IPS-15b (cell line): ENCODE results near the gene CDC42.

Experiments
- H3K27me3 ChIP-seq: one replicate; pipeline ENCODE4 v1.6.1; 2013; ENCODE audit warnings: low read length; ENCODE audit not compliant: control insufficient read depth, insufficient read depth
- H3K36me3 ChIP-seq: one replicate; pipeline ENCODE4 v1.6.1; 2013; ENCODE audit warnings: low read length; ENCODE audit not compliant: control insufficient read depth, insufficient read depth
- H3K4me1 ChIP-seq: one replicate; pipeline ENCODE4 v1.6.1; 2013; ENCODE audit warnings: mild to moderate bottlenecking, low read length; ENCODE audit not compliant: control insufficient read depth, insufficient read depth
- H3K4me3 ChIP-seq: one replicate; pipeline ENCODE4 v1.5.1; 2013; ENCODE audit warnings: low read depth, low read length
- H3K9ac ChIP-seq: one replicate; pipeline ENCODE4 v1.6.1; 2013; ENCODE audit warnings: low read depth, mild to moderate bottlenecking, low read length
- H3K9me3 ChIP-seq: one replicate; pipeline ENCODE4 v1.6.1; 2013; ENCODE audit warnings: mild to moderate bottlenecking, low read length; ENCODE audit not compliant: control insufficient read depth, insufficient read depth

CDC42 gene

DNA sequence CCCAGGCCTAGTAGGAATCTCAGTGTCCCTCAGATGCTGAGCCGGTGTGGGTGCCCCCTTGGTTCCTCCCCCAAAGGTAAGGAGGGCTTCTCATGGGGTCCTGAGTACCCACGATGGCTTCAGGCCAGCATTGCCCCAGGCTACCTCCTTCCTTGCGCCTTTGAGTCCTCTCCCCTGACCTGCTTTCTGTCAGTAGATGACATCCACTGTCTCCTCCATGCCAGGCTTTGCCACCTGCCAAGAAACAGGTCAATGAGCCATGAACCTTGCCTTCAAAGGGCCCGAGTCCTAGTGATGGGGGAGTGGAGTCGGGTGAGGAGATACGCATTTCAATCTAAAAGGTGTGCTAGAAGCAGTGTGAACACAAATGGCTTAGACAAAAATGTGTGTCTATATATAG, 74.7 kb downstream of the CDC42 start:
- Histone ChIP-seq H3K4me1 (peaks cover 5% of the 10 kb centered on the region), H3K27me3 (no peaks in the 10 kb centered on the region), H3K9ac (no peak overlapping the region), H3K36me3 (peaks cover 5% of the 10 kb centered on the region), H3K4me3 (no peak overlapping the region), H3K9me3 (no peaks in the 10 kb centered on the region)

DNA sequence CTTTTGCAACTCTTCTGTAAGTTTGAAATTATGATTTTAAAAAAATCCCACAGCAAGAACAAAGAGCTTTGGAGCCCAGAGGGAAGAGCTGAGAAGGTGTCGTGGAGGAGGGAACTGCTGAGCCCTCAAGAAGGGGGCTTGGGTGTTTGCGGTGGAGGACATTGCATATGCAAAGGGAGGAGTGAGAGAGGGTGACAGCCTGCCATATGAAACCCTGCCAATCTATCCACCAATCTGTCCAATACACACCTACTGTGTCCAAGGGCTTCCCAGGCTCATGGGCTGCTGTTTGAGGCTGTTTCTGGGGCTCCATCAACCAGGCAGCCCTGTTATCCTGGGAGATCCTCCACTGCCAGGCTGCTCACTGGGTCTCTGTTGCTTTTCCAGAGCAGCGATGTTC, 75.2 kb downstream of the CDC42 start:
- Histone ChIP-seq H3K4me1 (peaks cover 2% of the 10 kb centered on the region), H3K9me3 (no peaks in the 10 kb centered on the region), H3K4me3 (no peak overlapping the region)

DNA sequence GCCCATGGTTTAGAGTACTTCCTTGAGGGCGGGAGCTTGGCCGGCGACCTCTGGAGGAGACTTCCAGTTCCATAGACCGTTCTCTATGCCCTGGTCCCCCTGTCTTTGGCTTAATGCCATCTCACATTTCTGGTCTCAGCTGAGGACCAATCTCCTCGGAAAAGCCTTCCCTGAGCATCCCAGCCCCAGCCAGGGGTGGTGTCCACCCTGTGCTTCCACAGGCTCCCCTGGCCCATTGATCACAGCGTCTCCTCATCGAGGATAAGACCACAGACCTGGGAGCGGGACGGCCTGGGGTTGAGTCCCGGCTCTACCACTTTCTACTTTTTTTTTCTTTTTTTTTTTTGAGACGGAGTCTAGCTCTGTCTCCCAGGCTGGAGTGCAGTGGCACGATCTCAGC, 75.9 kb downstream of the CDC42 start:
- Histone ChIP-seq H3K36me3 (peaks cover 3% of the 10 kb centered on the region), H3K27me3 (no peaks in the 10 kb centered on the region), H3K4me3 (no peak overlapping the region), H3K9me3 (no peaks in the 10 kb centered on the region), H3K9ac (no peak overlapping the region), H3K4me1 (peaks cover 2% of the 10 kb centered on the region)

More for the DNA sequence above, 75.2 kb downstream of the CDC42 start:
- Histone ChIP-seq H3K36me3 (peaks cover 3% of the 10 kb centered on the region), H3K9ac (no peak overlapping the region), H3K27me3 (no peaks in the 10 kb centered on the region)

DNA sequence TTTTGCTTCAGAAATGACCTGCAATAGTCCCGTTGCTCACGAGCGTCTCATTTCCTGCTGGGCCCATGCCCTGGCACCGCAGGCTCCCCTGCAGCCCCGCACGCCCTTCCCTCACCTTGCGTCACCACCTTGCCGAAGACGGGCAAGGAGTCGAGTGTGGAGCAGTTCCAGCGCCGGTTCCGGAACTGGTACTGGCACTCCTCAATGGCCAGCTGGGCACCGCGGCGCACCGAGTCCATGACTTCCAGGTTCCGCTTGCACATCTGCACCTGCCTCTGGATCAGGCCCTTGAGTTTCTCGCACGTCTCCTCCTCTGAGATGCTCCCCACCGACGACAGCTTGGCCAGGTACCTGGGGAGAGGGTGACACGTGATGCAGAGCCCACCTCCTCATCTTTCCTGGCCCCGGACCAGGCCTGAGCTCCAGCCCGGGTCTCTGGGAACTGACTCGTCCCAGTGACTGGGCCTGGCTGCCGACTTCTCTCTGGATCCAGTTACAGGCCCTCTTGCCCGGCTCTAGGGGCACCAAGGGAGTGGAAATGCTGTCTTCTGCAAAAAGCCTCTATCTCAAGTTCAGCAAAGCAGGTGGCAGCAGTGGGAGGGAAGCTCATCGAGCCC, 77.1 kb downstream of the CDC42 start:
- no peak overlapping the region for H3K9ac ChIP-seq
- peaks cover 6% of the 10 kb centered on the region for H3K4me1 ChIP-seq
- no peaks in the 10 kb centered on the region for H3K9me3 ChIP-seq
- H3K36me3 ChIP-seq: peaks cover 3% of the 10 kb centered on the region
- no peak overlapping the region for H3K4me3 ChIP-seq
- no peaks in the 10 kb centered on the region for H3K27me3 ChIP-seq

DNA sequence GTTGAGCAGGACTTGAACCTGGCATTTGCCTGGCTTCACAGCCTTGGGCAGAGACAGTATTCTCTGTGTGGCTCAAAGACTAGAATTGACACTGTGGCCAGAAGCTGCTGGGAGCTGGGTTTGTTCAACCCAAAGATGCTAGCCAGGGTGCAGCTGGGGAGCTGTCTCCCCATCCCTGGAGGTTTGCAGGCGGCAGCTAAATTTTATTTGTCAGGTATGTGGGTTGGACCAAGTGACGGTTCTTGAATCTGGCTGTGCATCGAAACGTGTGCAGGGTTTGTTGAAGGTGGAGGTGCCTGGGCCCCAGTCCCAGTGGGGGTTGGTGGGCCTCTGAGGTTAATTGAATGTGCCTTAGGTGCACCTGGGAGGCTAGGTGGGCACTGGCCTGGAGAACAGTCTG, 78.6 kb downstream of the CDC42 start:
- no peak overlapping the region for H3K4me3 ChIP-seq
- H3K4me1 ChIP-seq: peaks cover 6% of the 10 kb centered on the region
- H3K9ac ChIP-seq: no peak overlapping the region
- H3K9me3 ChIP-seq: no peaks in the 10 kb centered on the region
- peaks cover 3% of the 10 kb centered on the region for H3K36me3 ChIP-seq
- H3K27me3 ChIP-seq: no peaks in the 10 kb centered on the region

DNA sequence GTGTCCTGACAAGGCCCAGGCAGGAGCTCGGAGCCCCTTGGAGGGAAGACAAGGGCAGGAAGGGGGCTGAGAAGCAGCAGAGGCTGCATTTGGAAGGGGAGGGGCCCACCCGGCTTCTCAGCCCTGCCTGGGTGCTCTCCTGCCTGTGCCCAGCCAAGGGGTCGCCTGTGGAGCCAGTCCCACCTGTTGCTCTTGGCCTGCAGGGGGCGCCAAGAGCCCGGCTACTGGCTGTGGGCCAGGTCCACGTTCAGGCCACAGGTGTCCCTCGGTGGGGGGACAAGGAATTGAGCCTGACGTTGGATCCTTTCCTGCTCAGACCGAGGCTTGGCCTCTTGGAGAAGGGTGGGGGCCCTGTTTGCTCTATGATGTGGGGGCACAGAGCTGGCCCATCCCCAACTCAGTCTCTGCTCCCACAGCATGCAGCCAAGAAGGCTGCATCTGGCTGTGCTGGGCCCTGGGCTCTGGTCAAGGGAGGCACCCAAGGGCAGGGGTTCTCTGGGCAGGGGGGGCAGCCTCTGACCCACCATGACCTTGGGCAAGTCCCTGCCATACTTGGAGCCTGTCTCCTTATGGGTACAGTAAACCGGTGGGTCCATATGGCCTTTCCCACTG, 79.5 kb downstream of the CDC42 start:
- Histone ChIP-seq H3K9ac (no peak overlapping the region), H3K4me1 (peaks cover 11% of the 10 kb centered on the region), H3K9me3 (no peaks in the 10 kb centered on the region), H3K4me3 (no peak overlapping the region), H3K27me3 (no peaks in the 10 kb centered on the region), H3K36me3 (peaks cover 3% of the 10 kb centered on the region)

DNA sequence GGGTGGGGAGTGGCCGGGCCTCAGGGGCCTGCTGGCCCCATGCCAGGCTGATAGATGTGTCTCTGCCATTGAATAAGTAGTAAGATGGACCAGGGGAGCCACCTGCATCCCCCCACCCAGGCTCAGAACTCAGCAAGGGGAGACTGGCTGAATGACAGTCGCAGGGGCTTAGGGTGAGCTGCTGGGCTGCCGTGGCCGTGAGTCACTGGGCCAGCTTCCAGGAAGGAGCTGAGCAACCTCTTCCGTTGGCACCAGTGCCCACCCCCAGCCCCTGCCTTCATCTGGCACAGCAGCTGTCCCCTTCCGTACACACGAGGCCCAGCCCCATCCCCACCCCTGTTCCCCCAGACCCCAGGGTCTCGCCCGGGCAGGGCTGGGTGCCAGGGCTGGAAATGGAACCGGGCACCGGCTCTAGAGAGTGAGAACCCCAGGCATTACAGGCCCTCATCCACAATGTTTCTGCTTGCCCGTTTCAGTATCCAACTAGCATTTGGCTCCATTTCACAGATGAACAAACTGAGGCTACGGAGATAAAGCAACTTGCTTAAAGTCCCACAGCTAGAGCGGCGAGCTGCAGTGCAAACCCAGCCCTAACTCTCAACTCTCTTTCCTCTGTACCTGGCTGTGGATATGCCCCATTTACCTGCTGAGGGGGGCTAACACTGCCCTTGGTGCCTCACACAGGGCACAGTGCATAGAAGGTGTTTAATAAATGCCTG, 80.2 kb downstream of the CDC42 start:
- peaks cover 3% of the 10 kb centered on the region for H3K36me3 ChIP-seq
- H3K4me3 ChIP-seq: no peak overlapping the region
- peaks cover 16% of the 10 kb centered on the region for H3K4me1 ChIP-seq
- no peak overlapping the region for H3K9ac ChIP-seq
- H3K27me3 ChIP-seq: no peaks in the 10 kb centered on the region
- no peaks in the 10 kb centered on the region for H3K9me3 ChIP-seq

DNA sequence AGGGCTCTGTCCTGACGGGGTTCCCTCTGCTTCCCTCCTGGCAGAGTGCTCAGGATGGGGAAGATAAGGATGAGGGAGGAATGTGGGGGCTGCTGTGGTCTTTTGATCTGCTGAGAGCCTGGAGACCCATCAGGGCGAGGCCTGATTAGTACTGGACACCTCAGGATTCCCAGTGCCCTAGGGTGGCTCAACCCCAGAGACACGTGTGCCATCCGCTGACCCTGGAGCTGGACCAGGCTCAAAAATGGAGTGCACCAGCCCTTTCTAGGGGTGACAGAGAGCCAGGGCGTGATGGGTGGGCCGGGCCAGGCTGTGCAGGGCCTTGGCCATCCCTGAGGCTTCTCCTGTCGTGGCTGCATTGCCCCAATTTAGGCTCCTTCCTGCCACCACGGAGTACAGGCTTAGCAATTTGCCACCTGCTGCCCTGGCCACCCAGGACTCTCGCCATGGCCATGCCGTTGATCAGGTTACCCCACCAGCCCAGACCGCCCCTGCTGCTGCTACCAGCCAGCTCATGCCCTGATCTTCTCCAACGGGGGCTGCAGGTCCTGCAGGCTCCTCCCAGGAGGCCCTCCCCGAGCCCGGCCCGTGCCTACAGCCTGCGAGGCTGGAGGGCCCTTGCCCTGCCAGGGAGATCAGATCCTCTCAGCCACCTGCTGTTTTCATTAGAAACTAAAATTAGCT, 80.9 kb downstream of the CDC42 start:
- Histone ChIP-seq H3K36me3 (peaks cover 3% of the 10 kb centered on the region), H3K4me1 (peaks cover 16% of the 10 kb centered on the region), H3K4me3 (no peak overlapping the region), H3K9ac (no peak overlapping the region), H3K27me3 (no peaks in the 10 kb centered on the region), H3K9me3 (no peaks in the 10 kb centered on the region)

DNA sequence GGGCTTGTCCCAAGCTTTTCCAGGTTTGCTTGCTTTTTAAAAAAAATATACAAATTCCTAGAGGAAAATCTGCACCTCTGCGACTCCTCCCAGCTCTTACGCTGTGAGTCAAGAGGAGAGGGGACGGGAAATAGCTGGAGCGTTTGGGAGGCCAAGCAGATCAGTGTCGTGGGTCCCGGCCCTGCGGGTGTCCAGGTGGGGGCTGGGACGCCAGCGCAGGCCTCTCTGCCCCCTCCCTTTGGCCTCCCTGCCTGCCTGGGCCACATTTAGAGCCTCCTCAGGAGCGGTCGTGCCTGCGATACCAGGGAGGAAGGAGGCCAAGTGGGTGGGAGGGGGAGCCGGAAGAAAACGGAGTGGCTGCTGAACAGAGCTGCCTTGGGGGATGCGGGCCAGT, 81.4 kb downstream of the CDC42 start:
- Histone ChIP-seq H3K27me3 (no peaks in the 10 kb centered on the region), H3K36me3 (peaks cover 3% of the 10 kb centered on the region), H3K4me1 (peaks cover 16% of the 10 kb centered on the region), H3K9ac (no peak overlapping the region), H3K4me3 (no peak overlapping the region), H3K9me3 (no peaks in the 10 kb centered on the region)

DNA sequence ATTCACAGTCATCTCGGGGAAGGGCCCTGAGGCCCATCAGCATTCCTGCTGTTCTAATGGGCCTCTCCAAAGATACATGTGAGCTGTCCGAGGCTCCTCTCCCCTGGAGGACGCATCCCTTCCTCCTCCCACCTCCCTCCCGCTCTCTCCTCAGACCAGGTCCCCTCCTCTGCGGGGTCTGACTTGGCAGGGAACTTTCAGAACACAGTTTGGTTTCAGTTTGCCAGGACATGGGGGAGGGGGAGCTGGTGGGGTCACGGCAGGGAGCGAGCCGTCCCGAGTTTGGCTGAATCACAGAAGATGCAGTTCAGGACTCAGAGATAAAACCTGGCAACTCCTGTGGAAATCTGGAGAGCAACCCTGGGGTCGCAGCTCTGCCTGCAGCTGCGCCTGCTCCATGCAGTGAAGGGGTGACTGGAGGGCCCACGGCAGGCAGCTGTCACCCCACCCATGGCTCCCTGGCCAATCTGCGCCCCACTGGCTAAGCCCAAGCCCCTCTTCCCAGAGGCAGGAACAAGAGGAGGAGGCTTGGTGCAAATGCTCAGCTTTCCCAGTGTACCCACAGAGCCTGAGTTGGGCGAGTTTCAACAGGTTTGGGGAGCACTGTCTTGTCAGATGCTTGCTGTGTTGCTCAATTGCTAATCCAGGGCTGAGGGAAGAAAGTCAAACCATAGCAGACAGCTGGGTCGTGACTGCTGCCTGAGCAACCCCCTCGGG, 84.7 kb downstream of the CDC42 start:
- Histone ChIP-seq H3K9ac (no peak overlapping the region), H3K9me3 (no peaks in the 10 kb centered on the region), H3K4me1 (peaks cover 18% of the 10 kb centered on the region), H3K36me3 (no peaks in the 10 kb centered on the region), H3K27me3 (peaks cover 19% of the 10 kb centered on the region), H3K4me3 (no peak overlapping the region)

DNA sequence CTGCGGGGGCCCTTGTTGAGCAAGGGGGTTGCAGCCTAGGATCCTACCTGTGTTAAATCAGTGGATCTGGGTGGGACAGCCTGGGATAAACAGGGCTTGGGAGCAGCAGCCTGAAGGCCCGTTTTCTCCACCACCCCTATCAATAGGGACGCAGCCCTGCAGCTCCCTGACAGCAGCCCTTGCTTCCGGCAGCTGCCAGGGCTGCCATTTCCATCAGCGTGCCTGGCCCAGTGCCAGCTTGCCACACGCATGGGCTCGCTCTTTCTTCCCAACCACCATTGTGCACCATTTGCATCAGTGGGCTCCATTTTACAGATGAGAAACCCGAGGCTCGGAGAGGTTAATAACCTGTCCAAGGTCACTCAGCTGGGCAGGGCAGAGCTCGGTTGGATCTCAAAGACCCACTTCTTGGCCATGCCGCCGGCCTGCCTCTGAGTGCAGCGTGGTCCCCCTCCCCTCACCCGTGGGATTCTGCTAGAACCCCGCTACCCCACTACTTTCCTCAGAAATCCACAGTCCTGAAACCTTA, 86.6 kb downstream of the CDC42 start:
- H3K9me3 ChIP-seq: no peaks in the 10 kb centered on the region
- no peak overlapping the region for H3K9ac ChIP-seq
- H3K4me1 ChIP-seq: peaks cover 18% of the 10 kb centered on the region
- H3K4me3 ChIP-seq: no peak overlapping the region
- H3K27me3 ChIP-seq: peaks cover 24% of the 10 kb centered on the region
- no peaks in the 10 kb centered on the region for H3K36me3 ChIP-seq
